ENCODE results near the gene DIAPH1.
A peak's percentile ranks its signal among the peaks of the same experiment; 100 is the strongest.

The DIAPH1 gene

DNA sequence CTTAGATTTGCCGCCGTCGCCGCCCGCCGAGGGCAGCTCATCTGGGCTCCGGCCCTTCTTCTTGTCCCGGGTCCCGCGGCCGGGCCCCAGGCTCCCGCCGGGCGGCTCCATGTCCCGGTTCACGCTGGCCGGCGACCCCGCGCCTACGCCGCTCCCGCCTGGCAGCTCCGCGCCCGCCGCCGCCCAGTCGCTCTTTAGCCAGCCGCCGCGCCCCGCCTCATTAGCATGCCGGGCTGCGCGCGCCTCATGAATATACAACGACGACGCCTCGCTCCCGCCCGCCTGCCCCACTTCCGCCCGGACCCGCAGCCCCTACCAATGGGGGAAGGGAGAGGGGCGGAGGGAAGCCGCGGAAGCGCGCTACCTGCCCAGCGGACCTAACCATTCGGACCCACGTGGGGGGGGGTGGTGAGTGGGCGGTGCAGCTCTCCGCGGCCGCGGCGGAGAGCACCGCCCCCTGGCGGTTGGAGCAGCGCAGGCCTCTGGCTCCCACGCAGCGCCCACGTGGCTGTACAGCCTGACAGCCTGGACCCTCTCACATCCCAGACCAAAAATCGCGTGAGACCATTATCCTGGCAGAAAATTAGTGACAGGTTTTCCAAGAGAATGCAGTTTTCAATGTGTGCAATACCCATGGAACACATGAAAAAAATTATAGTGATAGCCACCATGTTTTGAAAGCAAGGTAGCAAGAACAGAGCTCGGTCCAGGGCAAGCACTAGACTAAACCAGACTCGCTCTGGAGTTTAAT, at the start of gene DIAPH1:
TSS of gene DIAPH1 (minus strand) at position 197 of the 751 bp plus-strand sequence. CDS start at position 111, 86 bp downstream.
- DNase-seq (ENCODE audit: low read depth in 2 of 3, low spot score in 2 of 3) = peak; percentile 92 to 98 (median 94)

DNA sequence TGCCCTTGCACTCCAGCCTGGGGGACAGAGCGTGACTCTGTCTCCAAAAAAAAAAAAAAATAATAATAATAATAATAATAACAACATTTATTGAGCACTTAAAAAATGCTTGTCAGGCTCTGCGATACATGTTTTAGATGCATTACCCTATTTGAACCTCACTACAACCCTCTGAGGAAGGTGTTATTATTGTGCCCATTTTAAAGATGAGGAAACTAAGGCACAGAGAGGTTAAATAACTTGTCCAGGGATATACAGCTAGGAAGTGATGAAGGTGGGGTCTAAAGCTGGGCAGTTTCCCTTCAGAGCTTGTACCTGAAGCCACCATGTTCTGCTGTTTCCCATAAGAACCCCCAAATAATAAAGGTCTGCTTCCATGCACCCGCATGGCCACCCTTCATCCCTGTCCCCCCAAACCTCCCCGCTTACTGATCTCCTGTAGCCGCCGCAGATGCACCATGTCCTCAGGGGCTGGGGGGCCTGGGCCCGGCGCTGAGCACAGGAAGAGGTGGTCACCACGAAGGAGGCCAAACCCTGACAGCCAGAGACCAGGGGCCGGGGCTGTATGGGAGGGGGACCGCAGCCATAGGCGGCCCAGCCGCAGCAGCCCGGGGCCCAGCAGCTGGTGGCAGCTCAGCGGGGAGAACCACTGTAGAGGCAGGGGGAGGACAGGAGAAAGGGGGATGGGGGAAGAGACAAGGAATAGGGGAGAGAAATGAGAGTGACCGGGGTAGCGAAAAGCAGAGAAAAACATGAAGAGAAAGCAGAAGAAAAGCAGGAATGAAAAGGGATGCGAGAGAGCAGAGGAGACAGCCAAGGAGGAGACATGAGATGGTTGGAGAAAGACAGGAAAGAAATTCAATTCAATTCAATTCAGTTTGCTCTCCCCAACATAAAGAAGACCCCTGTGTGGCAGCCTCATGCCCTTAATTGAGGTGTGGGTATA, 47.5 kb upstream of the DIAPH1 start:
- no peak for DNase-seq (ENCODE audit: low read depth in 2 of 3, low spot score in 2 of 3)

DNA sequence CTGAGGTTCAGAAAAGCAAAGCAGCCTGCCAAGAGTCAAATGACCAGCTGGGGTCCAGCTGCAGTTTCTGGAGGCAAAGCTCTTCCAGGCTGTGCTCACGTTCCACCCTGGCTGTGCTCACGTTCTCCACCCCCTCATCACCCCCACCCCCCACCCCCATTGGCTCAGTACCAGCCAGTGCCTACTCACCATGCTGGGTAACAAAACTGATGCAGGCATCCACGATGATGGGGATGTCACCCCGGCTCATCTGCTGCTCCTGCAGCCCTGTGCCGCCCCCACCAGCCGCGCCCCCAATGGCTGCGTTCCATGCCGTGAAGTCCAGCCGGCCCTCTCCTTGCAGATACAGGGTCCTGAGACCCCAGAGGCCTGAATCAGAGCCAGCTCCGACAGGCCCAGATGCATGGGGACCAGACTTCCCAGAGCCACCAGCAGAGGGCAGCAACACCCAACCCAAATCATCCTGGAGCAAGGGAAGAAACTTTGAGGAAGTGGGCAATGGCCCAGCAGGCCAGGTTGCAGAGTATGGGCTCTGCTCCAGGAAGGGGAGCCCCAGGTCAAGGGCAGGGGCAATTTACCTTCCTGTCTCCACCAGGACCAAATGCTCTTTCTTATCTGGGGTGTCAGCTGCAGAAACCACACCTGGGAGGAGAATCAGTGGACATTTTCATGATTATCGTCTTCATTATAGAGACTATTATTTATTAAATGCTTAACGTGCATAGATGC, 46.1 kb upstream of the DIAPH1 start:
- DNase-seq (ENCODE audit: low read depth in 2 of 3, low spot score in 2 of 3) = peak; percentile 36 to 64 (median 62)

DNA sequence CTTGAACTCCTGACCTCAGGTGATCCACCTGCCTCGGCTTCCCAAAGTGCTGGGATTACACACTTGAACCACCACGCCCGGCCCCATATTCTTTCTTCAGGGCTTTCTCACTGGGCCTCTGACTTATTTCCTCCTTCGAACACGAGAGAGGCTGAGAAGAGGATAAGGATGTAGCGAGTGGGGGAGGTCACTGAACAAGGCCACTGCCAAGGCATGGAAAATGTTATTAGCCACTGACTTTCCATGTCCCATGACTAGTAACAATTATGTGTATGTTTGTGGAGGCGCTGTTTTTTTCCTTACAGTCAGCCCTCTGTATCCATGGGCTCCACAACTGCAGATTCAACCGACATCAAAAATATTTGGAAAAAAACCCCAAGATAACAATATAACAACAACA, 44.7 kb upstream of the DIAPH1 start:
- DNase-seq (ENCODE audit: low read depth in 2 of 3, low spot score in 2 of 3) = no peak

DNA sequence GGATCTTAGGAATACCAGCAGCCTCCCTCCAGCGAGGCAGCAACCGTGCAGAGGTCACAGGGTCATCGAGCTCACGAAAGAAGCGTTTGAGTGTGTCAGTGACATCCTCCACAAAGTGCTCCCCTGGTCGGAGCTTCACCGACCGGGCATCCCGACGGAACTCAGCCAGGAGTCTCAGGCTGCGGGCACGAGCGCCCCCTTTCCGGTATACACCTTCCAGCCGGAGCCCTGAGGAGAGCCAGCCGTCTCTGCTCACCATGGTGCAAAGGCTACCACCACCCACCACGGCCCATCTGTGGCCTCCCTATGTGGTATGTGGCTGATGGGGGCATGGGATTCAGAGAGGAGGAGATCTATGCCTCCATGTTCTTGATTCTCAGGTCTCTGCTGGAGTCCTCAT, 43.2 kb upstream of the DIAPH1 start:
- no peak for DNase-seq (ENCODE audit: low read depth in 2 of 3, low spot score in 2 of 3)

DNA sequence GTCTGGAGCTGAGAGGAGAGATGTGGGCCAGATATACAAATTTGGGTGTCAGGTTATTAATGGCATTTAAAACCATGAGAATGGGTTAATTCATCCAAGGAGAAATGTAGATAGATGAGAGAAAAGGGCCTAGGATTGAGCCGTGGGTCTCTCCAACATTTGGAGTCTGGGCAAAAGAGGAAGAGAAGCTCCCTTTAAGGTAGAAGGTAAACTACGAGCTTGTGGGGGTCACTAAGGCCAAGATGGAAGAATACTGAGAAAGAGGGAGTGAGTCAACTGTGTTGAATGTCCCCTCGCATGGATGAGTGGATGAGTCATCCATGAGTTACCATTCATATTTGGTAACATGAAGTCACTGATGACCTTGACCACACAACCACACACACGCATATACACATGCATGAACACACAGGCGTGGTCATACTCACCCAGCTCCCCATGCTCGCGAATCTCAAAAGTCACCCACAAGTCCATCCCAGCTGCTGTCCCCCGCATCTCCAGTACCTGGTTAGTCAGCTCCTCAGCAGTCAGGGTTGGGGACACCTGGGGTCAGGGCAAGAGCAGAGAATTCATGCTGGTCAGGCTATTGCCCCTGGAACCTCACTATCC, 39.2 kb upstream of the DIAPH1 start:
- DNase-seq (ENCODE audit: low read depth in 2 of 3, low spot score in 2 of 3) = no peak

DNA sequence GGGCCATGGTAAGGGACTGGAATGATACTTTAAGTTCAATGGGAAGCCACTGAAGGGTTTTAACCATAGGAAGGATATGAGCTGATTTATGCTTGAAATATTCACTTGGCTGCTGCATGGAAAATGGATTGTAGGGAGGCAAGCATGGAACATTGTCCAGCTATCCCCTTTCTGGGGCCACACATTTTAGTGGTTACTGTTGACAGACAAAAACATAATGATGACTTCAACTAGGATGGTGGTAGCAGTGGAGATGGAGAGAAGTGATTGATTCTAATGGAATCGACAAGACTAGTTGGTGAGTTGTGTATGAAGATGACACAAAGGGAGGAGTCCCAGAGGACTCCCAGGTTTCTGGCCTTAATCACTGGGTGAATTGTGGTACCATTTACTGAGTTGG, 38.6 kb upstream of the DIAPH1 start:
- DNase-seq (ENCODE audit: low read depth in 2 of 3, low spot score in 2 of 3) = no peak

DNA sequence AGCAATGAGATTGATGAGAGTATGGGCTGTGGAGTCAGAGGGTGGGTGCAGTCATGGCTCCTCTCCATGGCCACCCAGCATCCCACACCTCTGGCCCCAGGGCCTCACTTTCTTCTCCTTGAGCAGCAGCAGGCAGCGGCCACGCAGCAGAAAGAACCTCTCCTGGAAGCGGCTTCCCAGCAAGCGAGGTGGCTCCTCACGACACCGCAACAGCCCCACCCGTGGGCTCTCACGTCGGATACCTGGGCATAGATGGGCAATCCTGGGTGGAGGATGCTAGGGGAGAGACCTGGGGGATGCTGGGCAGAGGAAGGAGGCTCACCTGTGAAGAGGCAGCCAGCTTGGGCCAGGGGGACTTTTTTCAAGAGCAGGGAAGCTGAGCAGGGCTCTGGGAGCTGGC, 37.6 kb upstream of the DIAPH1 start:
- no peak for DNase-seq (ENCODE audit: low read depth in 2 of 3, low spot score in 2 of 3)

DNA sequence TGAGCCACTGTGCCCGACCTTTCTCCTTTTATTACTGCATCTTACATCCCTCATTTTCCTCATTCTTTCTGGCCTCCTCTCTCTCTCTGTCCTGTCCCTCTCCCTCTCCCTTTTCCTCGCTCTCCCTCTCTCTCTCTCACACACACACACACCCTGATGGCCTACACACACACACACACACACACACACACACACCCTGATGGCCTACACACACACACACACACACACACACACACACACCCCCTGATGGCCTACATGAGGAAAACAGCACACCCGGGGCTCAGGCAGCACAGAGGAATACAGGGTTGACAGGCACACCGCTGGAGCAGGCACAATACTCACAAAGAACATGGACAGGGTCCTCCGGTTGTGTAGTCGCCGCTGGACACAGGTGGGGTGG, 36.2 kb upstream of the DIAPH1 start:
- no peak for DNase-seq (ENCODE audit: low read depth in 2 of 3, low spot score in 2 of 3)

DNA sequence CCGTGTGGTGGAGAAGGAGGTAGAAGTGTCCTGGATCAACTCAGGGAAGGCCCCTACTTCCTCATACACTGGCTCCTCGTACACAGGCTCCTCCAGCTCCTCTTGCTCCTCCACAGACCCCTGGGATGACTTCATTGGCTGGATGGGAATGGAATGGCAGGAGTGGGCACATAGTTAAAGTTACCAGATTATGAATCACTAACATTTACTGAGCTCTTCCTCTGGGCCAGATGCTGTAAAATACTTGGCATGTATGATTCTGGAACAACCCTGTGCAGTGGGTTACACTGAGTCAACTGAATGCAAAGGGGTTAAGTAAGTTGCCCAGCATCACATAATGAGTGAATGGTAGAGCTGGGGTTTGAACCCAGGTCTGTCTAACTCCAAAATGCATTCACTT, 35.5 kb upstream of the DIAPH1 start:
- DNase-seq (ENCODE audit: low read depth in 2 of 3, low spot score in 2 of 3) = no peak

DNA sequence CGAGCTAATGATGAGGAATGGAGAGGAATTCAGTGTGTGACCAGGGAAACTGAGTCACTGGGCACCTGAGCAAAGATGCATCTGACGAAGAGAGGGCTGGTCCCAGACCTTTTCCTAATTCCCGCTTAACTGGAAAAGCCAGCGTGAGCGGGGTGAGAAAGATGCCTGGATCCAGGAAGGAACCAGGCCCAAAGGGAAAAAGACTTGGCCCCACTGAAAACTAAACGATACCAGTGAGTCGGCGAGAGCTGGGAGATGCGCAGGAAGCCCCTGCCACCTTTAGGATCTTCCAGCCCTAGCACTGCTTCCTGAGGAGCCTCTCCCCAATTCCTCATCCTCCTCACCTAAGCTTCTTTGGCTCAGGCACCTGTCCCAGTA, 32.9 kb upstream of the DIAPH1 start:
- DNase-seq (ENCODE audit: low read depth in 2 of 3, low spot score in 2 of 3) = no peak

DNA sequence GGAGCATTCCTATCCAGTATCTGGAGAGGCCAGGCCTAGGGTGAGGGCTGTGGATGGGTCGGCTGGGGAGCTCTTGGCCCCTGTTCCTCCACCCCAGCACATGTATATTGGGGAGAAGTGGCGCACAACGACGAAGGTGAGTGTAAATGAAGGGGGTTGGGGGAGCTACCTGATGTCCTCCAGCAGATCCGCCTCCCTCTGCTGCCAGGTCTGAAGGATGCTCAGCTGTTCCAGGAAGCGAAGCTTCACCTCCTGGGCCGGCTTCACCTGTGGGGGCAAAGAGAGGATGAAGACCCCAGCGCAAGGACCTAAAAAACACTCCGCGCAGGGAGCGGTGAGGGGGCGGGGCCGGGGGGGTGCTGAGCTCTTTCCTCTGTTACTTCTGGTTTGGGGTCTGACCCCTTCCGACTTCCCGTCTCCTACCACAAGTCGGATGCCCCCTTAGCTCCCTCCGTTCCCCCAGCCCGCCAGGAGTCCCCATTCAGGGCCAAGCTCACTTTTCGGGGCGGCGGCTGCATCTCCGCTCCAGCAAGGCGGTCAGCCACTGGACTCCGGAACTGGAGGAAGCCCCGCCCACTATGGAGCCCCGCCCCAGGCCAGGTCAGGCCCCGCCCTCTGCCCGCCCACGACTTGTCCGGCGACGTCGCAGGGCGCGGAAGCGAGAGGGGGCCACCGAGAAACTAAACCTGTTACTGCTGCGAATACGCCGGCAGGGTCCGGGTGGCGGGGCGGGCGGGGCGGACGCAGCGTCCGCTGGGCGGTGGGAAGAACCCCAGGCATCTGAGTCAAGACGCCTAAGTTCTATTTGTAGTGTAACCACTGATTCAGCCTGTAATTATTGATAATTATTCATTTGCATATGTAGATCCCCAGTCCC, 32.3 kb upstream of the DIAPH1 start, which contains the start of gene FCHSD1:
TSS of gene FCHSD1 (minus strand) at position 568 of the 877 bp plus-strand sequence. CDS start at position 518, 50 bp downstream.
- DNase-seq (ENCODE audit: low read depth in 2 of 3, low spot score in 2 of 3) = peak; percentile 73 to 87 (median 84)

DNA sequence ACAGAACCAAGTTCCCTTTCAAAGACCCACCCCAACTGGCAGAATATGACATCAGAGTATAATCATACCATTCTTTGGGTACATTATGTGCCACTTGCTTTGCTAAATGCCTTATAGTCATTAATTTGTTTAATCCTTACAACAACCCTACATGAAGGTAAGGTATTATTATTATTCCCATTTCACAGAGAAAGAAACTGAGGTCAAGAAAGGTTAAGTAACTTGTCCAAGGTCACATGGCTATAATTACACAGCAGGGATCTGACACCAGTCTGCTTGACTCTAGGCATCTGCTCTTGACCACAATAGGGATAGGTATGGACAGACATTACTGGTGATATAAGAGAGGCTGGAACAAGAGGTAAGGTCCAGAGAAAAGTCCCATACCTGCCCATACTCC, 31.2 kb upstream of the DIAPH1 start:
- no peak for DNase-seq (ENCODE audit: low read depth in 2 of 3, low spot score in 2 of 3)

DNA sequence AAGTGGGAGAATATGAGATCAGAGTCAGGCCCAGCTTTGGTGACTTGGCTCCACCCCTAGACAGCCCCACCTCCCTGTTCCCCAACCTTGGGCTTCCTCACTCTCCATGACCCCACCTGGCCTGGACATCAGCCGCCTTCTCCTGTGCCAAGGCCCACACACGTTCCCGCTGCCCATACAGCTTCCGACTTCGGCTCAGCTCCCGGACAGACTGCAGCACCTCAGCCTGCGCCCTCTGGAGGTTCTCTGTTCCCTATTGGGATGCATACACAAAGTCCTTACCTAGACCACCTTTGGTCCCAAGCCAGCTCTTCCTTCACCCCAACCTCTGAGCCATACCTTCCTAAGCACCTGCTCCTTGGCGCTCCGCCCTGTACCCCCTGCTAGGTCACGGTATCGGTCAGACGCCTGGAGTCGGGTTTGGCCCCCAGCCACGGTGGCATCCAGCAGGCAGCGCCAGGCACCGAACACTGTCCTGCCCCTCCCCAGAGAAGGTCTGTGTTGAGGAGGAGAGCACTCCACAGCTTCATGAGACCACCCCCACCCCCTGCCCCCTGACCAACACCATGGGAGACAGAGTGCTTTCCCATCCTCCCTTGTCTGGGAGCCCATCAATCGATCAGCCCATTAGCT, 30.4 kb upstream of the DIAPH1 start:
- DNase-seq (ENCODE audit: low read depth in 2 of 3, low spot score in 2 of 3) = no peak

DNA sequence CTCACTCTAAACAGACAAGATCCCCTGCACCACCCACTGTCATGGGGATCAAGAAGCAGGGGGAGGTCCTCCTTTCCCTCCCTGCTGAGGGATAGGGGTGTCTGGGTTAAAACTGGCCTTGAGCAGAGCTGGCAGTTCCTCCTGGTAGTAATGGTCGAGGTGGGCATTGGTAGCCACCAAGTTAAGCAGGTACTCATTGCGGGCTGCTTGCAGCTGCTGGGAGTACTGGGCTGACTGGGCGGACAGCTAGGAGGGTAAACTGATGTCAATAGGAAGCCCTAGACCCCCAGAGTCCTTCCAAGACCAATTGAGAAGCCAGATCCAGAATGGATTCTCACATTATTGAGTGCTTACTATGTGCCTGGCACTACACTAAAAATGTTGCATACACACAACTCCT, 29.1 kb upstream of the DIAPH1 start:
- DNase-seq (ENCODE audit: low read depth in 2 of 3, low spot score in 2 of 3) = no peak

DNA sequence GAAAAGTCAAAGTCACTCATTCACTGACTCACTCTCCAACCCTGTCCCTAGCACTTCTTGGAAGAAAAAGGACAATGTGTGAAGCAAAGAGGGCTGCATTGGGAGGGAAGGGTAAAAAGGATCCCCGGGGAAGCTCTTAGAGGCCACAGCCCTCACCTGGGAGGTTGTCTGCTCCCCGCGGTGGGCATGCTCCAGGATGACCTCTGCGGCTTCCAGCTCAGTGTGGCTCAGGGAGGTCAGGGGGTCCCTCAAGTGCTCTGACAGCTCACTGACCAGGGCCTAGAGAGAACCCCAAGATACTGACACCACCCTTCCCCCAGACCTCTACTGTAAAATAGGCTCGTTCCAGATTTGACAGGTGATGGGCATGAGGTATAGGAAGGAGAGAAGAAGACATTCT, 28.4 kb upstream of the DIAPH1 start:
- DNase-seq (ENCODE audit: low read depth in 2 of 3, low spot score in 2 of 3) = no peak

DNA sequence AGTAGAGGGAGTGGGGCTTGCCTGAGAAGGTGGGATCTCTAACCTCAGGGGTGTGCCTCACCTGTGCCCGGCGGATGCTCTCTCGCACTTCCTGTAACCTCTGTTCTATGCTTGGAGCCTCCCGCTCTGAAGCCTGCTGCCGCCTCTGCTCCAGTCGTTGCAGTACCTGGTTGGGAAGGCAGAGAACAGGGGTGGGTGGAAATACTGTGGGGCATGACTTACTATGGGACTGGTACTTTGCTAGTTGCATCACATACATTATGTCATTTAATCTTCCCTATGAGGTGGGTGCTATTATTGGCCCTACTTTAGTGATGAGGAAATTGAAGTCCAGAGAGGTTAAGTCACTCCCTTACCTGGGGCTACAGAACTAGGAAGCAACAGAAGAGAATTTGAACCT, 27.2 kb upstream of the DIAPH1 start:
- DNase-seq (ENCODE audit: low read depth in 2 of 3, low spot score in 2 of 3) = no peak

DNA sequence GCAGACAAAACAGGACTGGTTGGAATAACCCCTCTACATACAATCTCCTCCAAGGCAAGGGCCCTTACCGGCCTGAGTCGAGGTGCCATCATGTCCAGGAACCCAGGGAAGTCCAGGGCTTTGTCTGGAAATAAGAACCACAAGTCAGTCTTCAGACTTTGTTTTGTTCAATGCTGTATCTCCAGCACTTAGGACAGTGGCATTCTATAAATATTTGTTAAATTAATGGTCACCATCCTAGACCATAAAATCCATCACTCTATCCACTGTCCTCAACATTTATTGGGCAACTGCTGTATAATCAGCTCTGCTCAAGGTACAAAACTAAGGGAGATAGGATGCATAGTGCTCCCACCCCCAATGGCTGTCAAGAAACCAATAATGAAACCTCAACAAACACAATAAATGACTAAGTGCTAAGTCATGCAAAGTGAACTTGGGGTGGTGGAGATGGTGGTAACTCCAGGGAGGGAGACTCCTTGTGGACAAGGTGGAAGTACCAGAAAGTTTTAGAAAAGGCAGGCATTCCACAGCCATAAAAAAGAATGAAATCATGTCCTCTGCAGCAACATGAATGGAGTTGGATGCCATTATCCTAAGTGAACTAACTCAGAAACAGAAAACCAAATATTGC, 23.0 kb upstream of the DIAPH1 start:
- DNase-seq (ENCODE audit: low read depth in 2 of 3, low spot score in 2 of 3) = no peak

DNA sequence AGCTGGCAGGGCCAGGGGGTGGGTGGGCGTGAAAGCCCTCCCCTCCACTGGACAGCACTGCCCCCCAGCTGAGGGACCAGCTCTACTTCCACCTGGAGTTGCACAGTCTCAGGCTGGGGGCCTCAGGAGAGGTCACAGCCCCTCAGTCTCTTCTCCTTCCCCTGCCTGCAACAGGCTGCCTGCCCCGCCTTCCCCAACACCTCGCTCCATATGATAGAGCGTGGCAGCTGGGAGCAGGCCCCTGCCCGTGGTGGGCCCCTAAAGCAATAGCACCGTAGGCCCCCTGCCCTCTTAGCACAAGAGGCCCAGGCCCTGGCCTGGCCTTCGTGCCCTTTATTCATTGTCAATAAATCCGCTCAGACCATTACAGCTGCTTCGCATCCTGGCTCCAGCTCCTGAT, 21.9 kb upstream of the DIAPH1 start:
- DNase-seq (ENCODE audit: low read depth in 2 of 3, low spot score in 2 of 3) = no peak
